ENCODE data around the gene ZSWIM3. TPM values are rescaled to one million over a fixed set of nuclear protein-coding genes. Genes with fewer than 3 reads are reported as not detected.

Gene ZSWIM3
- total RNA-seq, 6 experiments from 2014 or later = 1.7 to 2.7 (median 1.9) TPM

DNA sequence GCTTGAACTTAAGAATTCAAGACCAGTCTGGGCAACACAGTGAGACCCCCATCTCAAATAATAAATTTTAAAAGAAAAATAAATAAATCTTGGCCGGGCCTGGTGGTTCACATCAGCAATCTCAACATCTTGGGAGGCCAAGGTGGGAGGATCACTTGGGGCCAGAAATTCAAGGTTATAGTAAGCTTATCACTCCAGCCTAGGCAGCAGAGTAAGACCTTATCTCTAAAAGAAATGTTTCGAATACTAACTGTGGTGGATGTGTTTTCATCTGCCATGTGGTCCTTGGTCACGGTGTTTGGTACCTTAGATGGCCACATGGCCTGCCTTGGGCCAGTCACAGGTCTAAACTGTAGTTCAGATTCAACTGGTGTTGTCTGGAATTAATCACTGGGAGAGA lies 39.2 kb upstream of the ZSWIM3 start:
- Histone ChIP-seq H3K27me3 (peaks cover 0 to 12% of the 10 kb centered on the region in 2 donors), H3K4me1 (no peaks in the 10 kb centered on the region), H3K4me3 (no peak overlapping the region), H3K9me3 (no peaks in the 10 kb centered on the region), H3K36me3 (no peaks in the 10 kb centered on the region), H3K27ac (no peak overlapping the region)
- TF ChIP-seq POLR2A (IDR thresholded peaks at IDR 0.05) = no peak
- TF ChIP-seq, protein P1, sequence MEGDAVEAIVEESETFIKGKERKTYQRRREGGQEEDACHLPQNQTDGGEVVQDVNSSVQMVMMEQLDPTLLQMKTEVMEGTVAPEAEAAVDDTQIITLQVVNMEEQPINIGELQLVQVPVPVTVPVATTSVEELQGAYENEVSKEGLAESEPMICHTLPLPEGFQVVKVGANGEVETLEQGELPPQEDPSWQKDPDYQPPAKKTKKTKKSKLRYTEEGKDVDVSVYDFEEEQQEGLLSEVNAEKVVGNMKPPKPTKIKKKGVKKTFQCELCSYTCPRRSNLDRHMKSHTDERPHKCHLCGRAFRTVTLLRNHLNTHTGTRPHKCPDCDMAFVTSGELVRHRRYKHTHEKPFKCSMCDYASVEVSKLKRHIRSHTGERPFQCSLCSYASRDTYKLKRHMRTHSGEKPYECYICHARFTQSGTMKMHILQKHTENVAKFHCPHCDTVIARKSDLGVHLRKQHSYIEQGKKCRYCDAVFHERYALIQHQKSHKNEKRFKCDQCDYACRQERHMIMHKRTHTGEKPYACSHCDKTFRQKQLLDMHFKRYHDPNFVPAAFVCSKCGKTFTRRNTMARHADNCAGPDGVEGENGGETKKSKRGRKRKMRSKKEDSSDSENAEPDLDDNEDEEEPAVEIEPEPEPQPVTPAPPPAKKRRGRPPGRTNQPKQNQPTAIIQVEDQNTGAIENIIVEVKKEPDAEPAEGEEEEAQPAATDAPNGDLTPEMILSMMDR (IDR thresholded peaks at IDR 0.05) = no peak
- 79% methylated on average over 3 of the region's 3 CpGs for WGBS (ENCODE audit: insufficient coverage, low coverage, low lambda C conversion rate, missing lambda C conversion rate)
- ATAC-seq (no peak), DNase-seq (no peak)
- intact Hi-C loops (cut with DNase I) = loop anchor here in 1 of 2 donors (10.0 kb wide), 1 partner anchor 137 kb away; no protein-coding TSS in a partner anchor

DNA sequence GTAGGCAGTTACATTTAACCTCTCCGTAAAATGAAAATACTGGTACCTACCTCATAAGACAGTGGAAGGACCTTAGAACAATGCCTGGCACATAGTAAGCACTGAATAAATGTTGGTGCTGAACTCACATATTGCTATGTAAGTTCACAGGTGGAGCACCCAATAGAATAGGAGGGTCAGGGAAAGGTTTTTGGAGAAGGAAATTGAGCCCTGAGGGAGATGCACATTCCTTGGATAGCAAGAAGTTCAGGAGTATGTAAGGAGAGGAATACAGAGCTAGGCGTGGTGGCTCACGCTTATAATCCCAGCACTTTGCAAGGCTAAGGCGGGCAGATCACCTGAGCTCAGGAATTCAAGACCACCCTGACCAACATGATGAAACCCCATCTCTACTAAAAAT lies 37.9 kb upstream of the ZSWIM3 start:
- H3K4me3 ChIP-seq = no peak overlapping the region
- intact Hi-C loops (cut with DNase I) = loop anchor here in 1 of 2 donors (10.0 kb wide), 1 partner anchor 135 kb away; no protein-coding TSS in a partner anchor
- H3K9me3 ChIP-seq = no peaks in the 10 kb centered on the region
- 95% methylated on average over 4 of the region's 4 CpGs for WGBS (ENCODE audit: insufficient coverage, low coverage, low lambda C conversion rate, missing lambda C conversion rate)
- H3K27ac ChIP-seq = no peak overlapping the region
- DNase-seq (no peak), ATAC-seq (no peak)
- H3K36me3 ChIP-seq = no peaks in the 10 kb centered on the region
- H3K4me1 ChIP-seq = no peaks in the 10 kb centered on the region
- TF ChIP-seq, protein P1 (IDR thresholded peaks at IDR 0.05) = no peak
- TF ChIP-seq POLR2A (IDR thresholded peaks at IDR 0.05) = no peak
- peaks cover 0 to 16% of the 10 kb centered on the region in 2 donors for H3K27me3 ChIP-seq

DNA sequence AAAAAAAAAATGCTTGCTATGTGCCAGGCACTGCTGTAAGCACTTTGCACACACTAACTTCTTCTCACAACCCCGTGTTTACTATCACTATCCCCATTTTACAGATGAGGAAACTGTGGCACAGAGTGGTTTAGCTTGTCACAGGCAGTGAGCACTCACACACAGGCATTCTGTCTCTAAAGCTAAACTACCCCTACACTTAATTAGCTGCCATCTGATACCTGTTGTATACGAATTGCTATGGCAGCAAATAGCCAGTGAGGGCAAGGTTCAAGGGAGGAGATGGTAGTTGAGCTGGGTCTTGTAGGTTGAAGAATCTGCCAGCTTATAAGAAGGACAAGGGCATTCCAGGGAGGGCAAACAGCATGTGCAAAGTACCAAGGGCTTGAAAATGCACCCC lies 35.5 kb upstream of the ZSWIM3 start:
- intact Hi-C loops (cut with DNase I) = loop anchor here in 1 of 2 donors (10.0 kb wide), 1 partner anchor 143 kb away; no protein-coding TSS in a partner anchor
- ATAC-seq (no peak), DNase-seq (no peak)
- no peaks in the 10 kb centered on the region for H3K36me3 ChIP-seq
- H3K9me3 ChIP-seq = no peaks in the 10 kb centered on the region
- H3K27ac ChIP-seq = no peak overlapping the region
- WGBS (ENCODE audit: insufficient coverage, low coverage, low lambda C conversion rate, missing lambda C conversion rate) = 81% methylated on average over 2 of the region's 2 CpGs
- H3K4me1 ChIP-seq = no peaks in the 10 kb centered on the region
- H3K4me3 ChIP-seq = no peak overlapping the region
- TF ChIP-seq POLR2A (IDR thresholded peaks at IDR 0.05) = no peak
- TF ChIP-seq, protein P1 (IDR thresholded peaks at IDR 0.05) = no peak
- peaks cover 0 to 16% of the 10 kb centered on the region in 2 donors for H3K27me3 ChIP-seq

DNA sequence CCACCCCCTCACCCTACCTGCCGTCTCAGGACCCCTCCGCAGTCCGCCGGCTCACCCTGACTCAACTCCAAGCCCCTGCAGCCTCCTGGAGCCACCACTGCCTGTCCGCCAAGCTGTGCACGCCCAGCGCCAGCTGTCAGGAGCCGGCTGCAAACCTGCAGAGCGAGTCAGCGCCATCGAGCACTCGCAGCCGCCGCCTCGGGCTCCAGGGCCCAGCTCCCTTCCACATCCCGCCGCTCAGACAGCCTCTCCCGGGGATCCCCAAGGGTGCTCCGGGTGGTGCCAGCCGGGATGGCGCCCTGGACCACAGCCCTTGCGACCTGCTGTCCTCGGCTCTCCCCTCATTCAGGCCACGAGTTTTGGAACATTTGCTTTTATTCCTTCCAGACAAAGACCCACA lies 34.6 kb upstream of the ZSWIM3 start:
- Histone ChIP-seq H3K4me1 (no peaks in the 10 kb centered on the region), H3K4me3 (no peak overlapping the region), H3K9me3 (no peaks in the 10 kb centered on the region), H3K27me3 (peaks cover 0 to 16% of the 10 kb centered on the region in 2 donors), H3K36me3 (no peaks in the 10 kb centered on the region), H3K27ac (no peak overlapping the region)
- DNase-seq (no peak), ATAC-seq (peak in 1 of 4 donors; percentile 17)
- 20% methylated on average over 12 of the region's 24 CpGs for WGBS (ENCODE audit: insufficient coverage, low coverage, low lambda C conversion rate, missing lambda C conversion rate)
- intact Hi-C loops (cut with DNase I) = loop anchor here in 1 of 2 donors (10.0 kb wide), 1 partner anchor 142 kb away; no protein-coding TSS in a partner anchor
- TF ChIP-seq, protein P1 (IDR thresholded peaks at IDR 0.05) = no peak
- TF ChIP-seq POLR2A (IDR thresholded peaks at IDR 0.05) = no peak

Data from right lobe of liver (tissue), 6 donors.